HG03354 (cell line): ENCODE data around the gene SIN3A.
"Not testable (repeated sequence)": the region's sequence is repeated elsewhere in the genome, so short reads cannot be mapped to it uniquely, and the experiment has no call there.

Experiments
- ATAC-seq: cut with Tn5 transposase; IDR thresholded peaks from one replicate; pipeline ENCODE4 v1.9.1; 2021; ENCODE audit warnings: mild to moderate bottlenecking; ENCODE audit not compliant: unreplicated experiment, poor library complexity, severe bottlenecking

Gene SIN3A

GRCh38 chr15:75360391-75360790 lies 91.1 kb downstream of the SIN3A start:
- ATAC-seq: no peak

- no peak for ATAC-seq
Observed at GRCh38 chr15:75359537-75360250, 91.8 kb downstream of the SIN3A start.

- ATAC-seq: no peak
Observed at GRCh38 chr15:75358771-75359536, 92.5 kb downstream of the SIN3A start.

- ATAC-seq: no peak
Observed at GRCh38 chr15:75357976-75358673, 93.4 kb downstream of the SIN3A start.

GRCh38 chr15:75356517-75356916 lies 95.0 kb downstream of the SIN3A start:
- ATAC-seq: no peak

GRCh38 chr15:75356006-75356405 lies 95.5 kb downstream of the SIN3A start:
- no peak for ATAC-seq

- no peak for ATAC-seq
Observed at GRCh38 chr15:75355369-75355768, 96.1 kb downstream of the SIN3A start.

- ATAC-seq: no peak
Observed at GRCh38 chr15:75354454-75354853, 97.0 kb downstream of the SIN3A start.

GRCh38 chr15:75353604-75354003 lies 97.9 kb downstream of the SIN3A start:
- no peak for ATAC-seq

- ATAC-seq: no peak
Observed at GRCh38 chr15:75352186-75353080, 99.1 kb downstream of the SIN3A start.

- ATAC-seq: no peak
Observed at GRCh38 chr15:75350601-75351361, 100.7 kb downstream of the SIN3A start.

GRCh38 chr15:75349851-75350588 lies 101.5 kb downstream of the SIN3A start:
- ATAC-seq: peak; percentile 38

- not testable (repeated sequence) for ATAC-seq
Observed at GRCh38 chr15:75349351-75349669, 102.2 kb downstream of the SIN3A start.

- ATAC-seq: no peak
Observed at GRCh38 chr15:75348562-75349350, 102.7 kb downstream of the SIN3A start.

- no peak for ATAC-seq
Observed at GRCh38 chr15:75348034-75348561, 103.4 kb downstream of the SIN3A start.

GRCh38 chr15:75347222-75348033 lies 104.1 kb downstream of the SIN3A start:
- peak; percentile 74 for ATAC-seq

- ATAC-seq: no peak
Observed at GRCh38 chr15:75346796-75347221, 104.7 kb downstream of the SIN3A start, which contains the start of gene NEIL1. TSS of gene NEIL1 (plus strand) at chr15:75347039. CDS start at chr15:75348906, 1,867 bp downstream.
